GM23248 (cell line): ENCODE results near the gene HACL1.

Source experiments
- EZH2 ChIP-seq: fragments of 200-600 bp; sonication (generic); IDR thresholded peaks from 2 replicates; pipeline ENCODE4 v1.6.1; 2018; ENCODE audit warnings: antibody characterized with exemption, mild to moderate bottlenecking; ENCODE audit not compliant: insufficient read depth, poor library complexity, severe bottlenecking
- EZH2phosphoT487 ChIP-seq: fragments of 200-600 bp; sonication (generic); IDR thresholded peaks from 2 replicates; pipeline ENCODE4 v1.6.1; 2018; ENCODE audit warnings: antibody characterized with exemption, moderate library complexity, mild to moderate bottlenecking, low read depth; ENCODE audit not compliant: insufficient read depth

DNA sequence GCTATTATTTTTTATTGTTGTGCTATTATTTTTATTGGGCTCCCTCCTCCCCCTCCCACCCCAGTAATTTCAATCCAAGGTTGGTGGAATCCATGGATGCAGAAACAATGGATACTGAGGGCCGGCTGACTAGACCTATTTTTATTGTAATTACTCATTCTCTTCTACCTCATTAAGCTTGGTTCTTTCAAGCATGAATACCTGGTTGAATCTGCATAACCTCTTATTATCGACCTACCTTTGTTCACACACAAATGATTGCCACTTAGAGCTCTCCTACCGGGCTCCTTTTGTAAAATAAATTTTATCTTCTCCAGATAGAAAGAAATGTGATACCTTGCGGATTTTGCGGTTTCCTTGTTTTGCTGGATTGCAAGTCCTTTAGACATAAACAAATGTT lies 31.8 kb upstream of the HACL1 start:
- TF ChIP-seq EZH2phosphoT487 (no peak), EZH2 (no peak)
